HG02610 (cell line): ENCODE results near the gene WWP2.
"Not testable (repeated sequence)": the region's sequence is repeated elsewhere in the genome, so short reads cannot be mapped to it uniquely, and the experiment has no call there.

Experiments used
- ATAC-seq: cut with Tn5 transposase; IDR thresholded peaks from one replicate; pipeline ENCODE4 v1.9.1; 2021; ENCODE audit warnings: mild to moderate bottlenecking, moderate library complexity; ENCODE audit not compliant: unreplicated experiment

The WWP2 gene

GRCh38 chr16:69939821-69940585, 177.9 kb downstream of the WWP2 start:
- ATAC-seq, result no peak

- no peak for ATAC-seq
Measured at GRCh38 chr16:69940676-69941075, 178.5 kb downstream of the WWP2 start.

GRCh38 chr16:69941251-69942098, 179.3 kb downstream of the WWP2 start:
- ATAC-seq, result no peak

- no peak for ATAC-seq
Measured at GRCh38 chr16:69942099-69942491, 180.0 kb downstream of the WWP2 start.

- ATAC-seq, result no peak
Measured at GRCh38 chr16:69942627-69943170, 180.6 kb downstream of the WWP2 start.

GRCh38 chr16:69943241-69944036, 181.3 kb downstream of the WWP2 start:
- not testable (repeated sequence) for ATAC-seq

- not testable (repeated sequence) for ATAC-seq
Measured at GRCh38 chr16:69950411-69950810, 188.3 kb downstream of the WWP2 start.

- not testable (repeated sequence) for ATAC-seq
Measured at GRCh38 chr16:69951017-69951671, 189.0 kb downstream of the WWP2 start, which contains the start of gene CLEC18A. TSS of gene CLEC18A (plus strand) at chr16:69951334. CDS start at chr16:69951367, 33 bp downstream.

GRCh38 chr16:69951672-69952031, 189.5 kb downstream of the WWP2 start:
- ATAC-seq, result not testable (repeated sequence)

- ATAC-seq, result not testable (repeated sequence)
Measured at GRCh38 chr16:69952116-69952515, 190.0 kb downstream of the WWP2 start.

- ATAC-seq, result not testable (repeated sequence)
Measured at GRCh38 chr16:69952572-69953355, 190.6 kb downstream of the WWP2 start.

- not testable (repeated sequence) for ATAC-seq
Measured at GRCh38 chr16:69954241-69954640, 192.1 kb downstream of the WWP2 start.

- ATAC-seq, result not testable (repeated sequence)
Measured at GRCh38 chr16:69963312-69963711, 201.2 kb downstream of the WWP2 start.

GRCh38 chr16:69964960-69965660, 203.0 kb downstream of the WWP2 start:
- ATAC-seq, result not testable (repeated sequence)

GRCh38 chr16:69965661-69966054, 203.5 kb downstream of the WWP2 start:
- not testable (repeated sequence) for ATAC-seq

GRCh38 chr16:69967688-69968087, 205.6 kb downstream of the WWP2 start:
- ATAC-seq, result not testable (repeated sequence)

GRCh38 chr16:69968125-69968524, 206.0 kb downstream of the WWP2 start:
- ATAC-seq, result not testable (repeated sequence)

GRCh38 chr16:69969657-69970056, 207.5 kb downstream of the WWP2 start:
- not testable (repeated sequence) for ATAC-seq

GRCh38 chr16:69972120-69972519, 210.0 kb downstream of the WWP2 start:
- ATAC-seq, result not testable (repeated sequence)
